Liver (tissue), 3 donors: ENCODE data around the gene L3MBTL3.

Source experiments
- CTCF ChIP-seq: fragments of 150-350 bp; IDR thresholded peaks from 2 replicates; pipeline ENCODE4 v1.5.1; 2017; ENCODE audit warnings: improper control_type of control experiment, low read depth, low read length; ENCODE audit not compliant: missing input control
- FOXA1 ChIP-seq: IDR thresholded peaks from 2 replicates; pipeline ENCODE4 v1.6.1; 2016; ENCODE audit warnings: antibody characterized with exemption
- GABPA ChIP-seq, 2 donors: IDR thresholded peaks in 1 of 2; conservative IDR thresholded peaks in 1 of 2; 2 replicates each; pipeline ENCODE4 v1.6.1; 2016; ENCODE audit warnings: antibody characterized with exemption in 2 of 2, mild to moderate bottlenecking in 1 of 2, moderate library complexity in 1 of 2
- REST ChIP-seq: IDR thresholded peaks from 2 replicates; pipeline ENCODE4 v1.6.1; 2016; ENCODE audit warnings: antibody characterized with exemption, mild to moderate bottlenecking
- TAF1 ChIP-seq: conservative IDR thresholded peaks from 2 replicates; pipeline ENCODE4 v1.6.1; 2016; ENCODE audit warnings: antibody characterized with exemption, mild to moderate bottlenecking
- YY1 ChIP-seq: IDR thresholded peaks from 2 replicates; pipeline ENCODE4 v1.6.1; 2016; ENCODE audit warnings: antibody characterized with exemption, mild to moderate bottlenecking
- ZBTB33 ChIP-seq: IDR thresholded peaks from 2 replicates; pipeline ENCODE4 v1.6.1; 2016; ENCODE audit warnings: antibody characterized with exemption
- donor health status: healthy.
- donor health status: healthy.

- TF ChIP-seq CTCF (no peak), REST (no peak), TAF1 (no peak), FOXA1 (no peak), YY1 (no peak), ZBTB33 (no peak), GABPA (IDR thresholded peaks at IDR 0.05 in 1 of 2, conservative IDR thresholded peaks at IDR 0.05 in 1 of 2) (no peak)
These were observed 80.7 kb downstream of the L3MBTL3 start for GRCh38 chr6:130099119-130099518.
